ENCODE data around the gene TCN2. TPM values are rescaled to one million over a fixed set of nuclear protein-coding genes. Genes with fewer than 3 reads are reported as not detected.
"Not testable (repeated sequence)": the region's sequence is repeated elsewhere in the genome, so short reads cannot be mapped to it uniquely, and the experiment has no call there.

TCN2 gene
- total RNA-seq, 1 donor from 2014 or later: 3.5 TPM

GRCh38 chr22:30611197-30611596 is 4.2 kb downstream of the TCN2 start:
- ATAC-seq: no peak

- no peak for ATAC-seq
These were observed 5.8 kb downstream of the TCN2 start for GRCh38 chr22:30612789-30613188.

GRCh38 chr22:30614268-30614667 is 7.3 kb downstream of the TCN2 start:
- ATAC-seq: no peak

GRCh38 chr22:30614879-30615278 is 7.9 kb downstream of the TCN2 start:
- ATAC-seq: no peak

GRCh38 chr22:30615543-30615954 is 8.6 kb downstream of the TCN2 start:
- peak; percentile 21 for ATAC-seq

- no peak for ATAC-seq
These were observed 10.8 kb downstream of the TCN2 start for GRCh38 chr22:30617819-30618218.

- ATAC-seq: not testable (repeated sequence)
These were observed 12.9 kb downstream of the TCN2 start for GRCh38 chr22:30619909-30620308.

- ATAC-seq: peak; percentile 14
These were observed 19.4 kb downstream of the TCN2 start for GRCh38 chr22:30626413-30626812.

- ATAC-seq: no peak
These were observed 20.5 kb downstream of the TCN2 start for GRCh38 chr22:30627471-30627870.

- no peak for ATAC-seq
These were observed 21.5 kb downstream of the TCN2 start for GRCh38 chr22:30628491-30628890.

- not testable (repeated sequence) for ATAC-seq
These were observed 24.5 kb downstream of the TCN2 start for GRCh38 chr22:30631469-30631868.

GRCh38 chr22:30634471-30635233 is 27.7 kb downstream of the TCN2 start:
- peak; percentile 81 for ATAC-seq

GRCh38 chr22:30635273-30636225 is 28.6 kb downstream of the TCN2 start, which contains the start of gene SLC35E4:
Gene SLC35E4, plus strand, starts transcription at chr22:30635781. Its CDS starts 670 bp downstream, at chr22:30636451.
- peak; percentile 94 for ATAC-seq

- ATAC-seq: peak; percentile 22
These were observed 29.5 kb downstream of the TCN2 start for GRCh38 chr22:30636226-30637077.

- ATAC-seq: no peak
These were observed 30.7 kb downstream of the TCN2 start for GRCh38 chr22:30637701-30638114.

GRCh38 chr22:30640361-30640760 is 33.4 kb downstream of the TCN2 start:
- no peak for ATAC-seq

- ATAC-seq: no peak
These were observed 34.0 kb downstream of the TCN2 start for GRCh38 chr22:30640839-30641430.

GRCh38 chr22:30643055-30643875 is 36.3 kb downstream of the TCN2 start:
- ATAC-seq: no peak

GRCh38 chr22:30646518-30647160 is 39.7 kb downstream of the TCN2 start:
- ATAC-seq: no peak

- no peak for ATAC-seq
These were observed 40.6 kb downstream of the TCN2 start for GRCh38 chr22:30647536-30647935.

- no peak for ATAC-seq
These were observed 41.9 kb downstream of the TCN2 start for GRCh38 chr22:30648825-30649224.

All from esophagus mucosa (tissue), 1 donor.